LHCN-M2 (cell line): Measurements from ENCODE around the gene AOPEP. TPM values are rescaled to one million over a fixed set of nuclear protein-coding genes. Genes with fewer than 3 reads are reported as not detected.

Source experiments
- DNase-seq: peaks from one replicate; pipeline ENCODE4 v3.0.0-alpha.2; 2012; ENCODE audit warnings: low read depth
- total RNA-seq: library from RNA; depleted of rRNA; stranded (reverse); fragments of >200 nt; gene quantifications from 2 replicates; pipeline ENCODE4 v1.2.3, GENCODE V29; 2014; rRNA removed

The AOPEP gene
- total RNA-seq, 1 experiment from 2014 or later: 114 TPM

DNA sequence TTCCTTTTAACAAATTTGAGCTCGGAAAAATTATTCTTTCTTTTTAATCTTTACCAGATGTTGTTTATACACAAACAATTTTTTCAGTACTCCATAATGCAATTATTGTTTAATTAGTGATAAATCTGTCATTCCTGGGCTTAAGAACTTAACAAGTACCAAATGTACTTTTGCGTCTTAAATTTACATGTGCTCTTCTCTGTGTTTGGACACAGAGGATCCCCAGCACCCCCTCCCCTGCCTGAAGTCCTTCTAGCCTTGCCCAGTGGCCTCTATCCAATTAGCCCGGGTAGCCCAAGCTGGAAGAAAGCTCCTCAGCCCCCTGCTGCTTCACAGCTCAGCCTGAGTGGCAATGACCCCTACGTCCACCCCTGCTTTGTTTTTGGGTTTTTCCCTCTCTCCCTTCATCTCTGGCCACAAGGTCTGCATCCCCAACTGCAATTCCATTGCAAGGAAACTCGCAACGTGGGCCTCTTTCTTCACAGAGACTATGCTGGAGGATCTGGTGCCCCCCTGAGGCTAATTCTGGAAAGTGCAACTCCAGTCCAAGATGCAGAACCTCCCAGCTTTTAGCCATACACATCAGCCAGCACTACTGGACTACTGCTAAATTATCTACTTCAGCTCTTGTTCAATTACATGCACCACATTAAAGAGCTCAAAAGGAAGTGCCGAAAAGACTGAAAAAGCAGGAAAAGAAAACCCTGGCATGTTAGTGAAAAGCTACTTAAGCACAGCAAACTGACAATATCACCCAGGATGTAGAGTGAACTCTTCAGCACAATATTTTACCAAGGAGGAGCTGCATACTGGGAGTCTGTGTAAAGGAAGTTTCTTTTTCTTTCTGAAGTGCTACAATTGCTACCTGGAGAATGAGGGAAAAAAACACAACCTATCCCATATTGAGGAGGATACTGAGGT, 404.8 kb downstream of the AOPEP start:
- DNase-seq: peak; percentile 52

DNA sequence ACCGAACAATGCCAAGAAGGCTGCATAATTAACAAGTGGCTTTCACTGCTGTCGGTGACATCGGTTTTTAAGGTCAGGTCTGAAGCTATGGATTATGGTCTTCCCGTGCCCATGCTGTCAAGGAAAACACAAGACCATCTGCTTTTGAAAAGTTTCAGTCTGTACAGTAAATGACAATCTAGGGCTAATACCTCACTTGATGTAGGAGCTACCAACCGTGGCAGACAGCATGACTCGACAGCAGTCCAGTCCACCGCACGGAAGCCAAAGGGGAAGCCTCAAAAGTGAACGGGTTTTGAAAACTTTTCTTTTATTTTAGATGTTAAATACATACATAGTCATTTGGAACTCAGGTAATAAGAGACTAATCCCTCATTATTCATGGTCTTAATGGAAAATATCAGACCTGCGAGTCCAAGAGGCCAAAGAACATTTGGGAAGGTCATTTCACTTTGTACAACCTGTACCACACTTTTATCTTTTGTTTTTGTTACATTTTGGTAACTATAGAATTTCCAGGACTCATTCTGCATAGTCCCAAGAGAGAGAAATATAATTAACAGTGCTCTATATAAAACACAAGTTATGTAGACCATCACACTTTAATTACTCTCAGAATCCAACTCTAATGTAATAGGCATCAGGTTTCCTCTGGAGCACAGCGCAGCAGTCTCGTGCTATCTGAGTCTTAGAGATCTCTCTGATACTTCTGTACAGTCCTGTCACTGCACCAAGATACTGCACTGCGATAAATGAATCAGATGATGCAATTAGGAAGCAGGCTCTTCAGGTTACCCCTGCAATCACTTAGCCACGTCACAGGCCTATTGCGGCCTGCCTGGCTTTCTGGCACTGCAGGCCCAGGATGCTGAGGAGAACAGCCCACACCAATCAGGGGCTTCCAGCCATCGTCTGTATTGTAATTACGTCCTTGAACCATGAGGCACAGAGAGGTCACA, 406.1 kb downstream of the AOPEP start:
- DNase-seq: no peak

DNA sequence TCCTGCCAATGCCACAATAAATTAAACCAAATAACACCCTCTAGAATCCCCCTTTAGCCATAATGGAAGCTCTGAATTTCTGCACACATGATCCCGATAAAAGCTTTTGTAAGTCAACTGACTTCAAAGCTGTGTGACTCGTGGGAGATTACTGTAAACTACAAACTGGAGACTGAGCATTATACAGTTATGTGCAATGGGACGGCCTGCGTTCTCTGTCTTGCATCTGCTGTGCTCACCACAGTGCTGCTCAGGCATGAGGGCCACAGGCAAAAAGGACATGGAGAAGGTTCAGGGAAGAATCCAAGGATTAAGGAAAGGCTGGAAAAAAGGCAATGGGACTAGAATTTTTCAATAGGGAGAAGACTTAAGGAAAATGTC, 406.8 kb downstream of the AOPEP start:
- DNase-seq: no peak

DNA sequence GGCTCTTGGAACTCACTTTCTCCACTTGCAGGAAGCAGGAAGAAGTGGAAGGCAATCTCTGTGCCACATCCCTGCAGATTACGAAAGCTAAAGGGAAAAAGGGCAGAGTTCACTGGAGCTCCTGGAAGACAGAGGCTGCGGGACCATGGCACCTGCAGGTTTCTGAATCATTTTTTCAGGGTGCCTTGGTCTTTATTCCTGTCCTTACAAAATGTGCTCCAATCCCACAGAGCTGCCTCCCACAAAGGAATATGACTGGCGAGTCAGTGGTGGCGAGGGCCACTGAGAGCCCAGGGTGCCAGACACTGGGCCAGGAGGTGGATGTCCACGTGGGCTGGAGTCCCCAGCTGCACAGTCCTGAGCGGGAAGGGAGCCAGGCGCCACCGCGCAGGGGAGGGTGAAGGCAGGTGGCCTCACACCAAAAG, 408.0 kb downstream of the AOPEP start:
- no peak for DNase-seq

DNA sequence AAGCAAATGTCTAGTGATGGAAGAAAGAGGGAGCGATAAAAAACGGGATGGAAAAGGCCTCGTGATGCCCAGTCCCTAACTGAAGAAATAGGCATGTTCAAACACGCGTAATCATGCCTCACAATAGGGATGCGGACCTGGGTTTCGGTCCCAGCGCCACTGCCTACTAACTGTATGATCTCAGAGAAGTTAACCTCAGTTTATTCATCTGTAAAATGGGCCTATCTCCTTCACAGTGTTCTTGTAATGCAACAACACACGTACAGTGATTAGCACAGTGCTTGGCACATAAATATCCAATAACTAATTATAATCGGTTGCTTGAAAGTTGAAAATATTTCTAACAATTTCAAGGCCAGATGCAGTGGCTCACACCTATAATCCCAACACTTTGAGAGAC, 409.3 kb downstream of the AOPEP start:
- DNase-seq: no peak

Other genes with a start within 250 kb of the AOPEP start
- not detected in 2 replicates for gene PCAT7, start 171.6 kb upstream of the AOPEP start, total RNA-seq
- gene FBP2, start 132.9 kb upstream of the AOPEP start, total RNA-seq: not detected in 2 replicates
- not detected in 2 replicates for gene FBP1, start 87.2 kb upstream of the AOPEP start, total RNA-seq